ENCODE data around the gene RNF220. TPM values are rescaled to one million over a fixed set of nuclear protein-coding genes. Genes with fewer than 3 reads are reported as not detected.

Gene RNF220
- total RNA-seq, 2 experiments from 2014 or later = 72.3 to 78.3 TPM

DNA sequence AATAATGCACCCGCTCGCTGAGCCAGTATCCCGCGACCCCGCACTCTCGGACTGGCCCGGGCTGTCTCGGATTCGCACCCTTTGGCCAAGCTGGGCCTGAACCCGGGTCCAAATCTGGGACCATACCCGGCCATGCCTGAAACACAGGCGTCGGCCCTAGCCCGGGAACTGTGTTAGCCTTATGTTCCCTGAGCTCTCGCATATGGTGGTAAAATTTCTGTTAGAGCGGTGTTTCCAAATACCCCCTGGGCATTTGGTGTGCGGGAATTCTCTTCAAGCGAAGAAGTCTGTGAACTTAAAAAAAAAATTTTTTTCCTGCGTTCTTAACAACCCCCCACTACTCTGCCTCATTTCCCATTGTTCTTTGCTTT, 3.1 kb downstream of the RNF220 start:
- CTCF ChIA-PET = interaction anchor here (0.6 to 1.7 kb wide), 3 partner anchors 164 to 373 kb away, joined by 3 to 4 read pairs (median 3); no protein-coding TSS in a partner anchor
- POLR2A ChIA-PET = interaction anchor here (0.6 to 0.7 kb wide), 2 partner anchors 24 to 164 kb away, joined by 3 read pairs; no protein-coding TSS in a partner anchor
- DNase-seq (peak; percentile 11), ATAC-seq (no peak)
- Mint-ChIP-seq H3K36me3 (ENCODE audit: low read depth) (no peaks in the 10 kb centered on the region), H3K4me3 (no peak overlapping the region), H3K27ac (no peak overlapping the region), H3K27me3 (peaks cover 47% of the 10 kb centered on the region), H3K4me1 (peaks cover 34% of the 10 kb centered on the region), H3K9me3 (ENCODE audit: low read depth) (no peaks in the 10 kb centered on the region)
- intact Hi-C loops (cut with DNase I, micrococcal nuclease) = loop anchor here in 1 of 2 experiments (1.0 kb wide), 1 partner anchor 9 kb away; no protein-coding TSS in a partner anchor

DNA sequence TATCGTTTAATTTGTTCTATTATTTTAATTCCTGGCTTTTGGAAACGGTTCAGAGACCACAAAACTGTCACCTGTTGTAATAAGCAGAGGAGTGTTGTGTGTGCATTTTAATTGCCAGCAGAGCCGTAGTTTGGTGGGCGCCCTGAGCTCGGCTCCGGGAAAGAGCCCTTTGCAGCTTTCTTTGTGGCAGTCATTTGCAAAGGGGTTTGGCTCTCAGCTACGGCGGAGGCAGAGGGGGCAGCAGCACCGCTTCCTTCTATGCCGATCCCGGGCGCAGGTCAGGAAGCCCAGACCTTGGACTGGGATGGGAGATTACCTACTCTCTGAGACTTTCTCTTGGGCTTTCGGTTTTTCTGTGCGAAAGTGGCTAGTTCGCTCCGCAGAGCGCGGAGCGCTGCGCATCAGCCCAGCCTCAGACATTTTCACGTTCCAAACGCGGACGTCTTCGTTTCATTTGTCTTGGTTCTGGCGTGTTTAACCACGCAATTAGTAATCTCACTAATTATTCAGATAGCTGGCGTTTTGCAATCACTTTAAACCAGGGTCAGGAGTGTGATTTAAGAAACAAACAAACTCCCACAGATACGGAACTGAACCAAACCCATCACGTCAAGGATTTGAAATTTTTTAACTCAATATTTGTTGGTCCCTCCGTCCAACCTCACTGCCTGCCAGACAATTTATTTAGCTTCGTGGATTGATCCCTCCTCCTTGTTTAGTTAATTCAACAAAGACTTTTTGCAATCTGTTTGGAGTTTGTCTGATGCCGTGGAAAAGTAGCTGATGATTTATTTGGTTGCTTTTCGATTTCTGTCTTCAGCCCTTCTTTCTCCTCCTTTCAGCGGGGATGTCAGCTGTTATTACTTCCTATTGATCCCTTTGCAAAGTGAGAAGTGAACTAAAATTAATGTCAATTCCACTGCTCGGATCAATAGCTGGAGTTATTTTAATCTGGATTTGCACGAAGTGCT, 3.9 kb downstream of the RNF220 start:
- no peak for ATAC-seq
- Mint-ChIP-seq H3K4me1 (peaks cover 34% of the 10 kb centered on the region), H3K27me3 (peaks cover 46% of the 10 kb centered on the region), H3K36me3 (ENCODE audit: low read depth) (no peaks in the 10 kb centered on the region), H3K27ac (no peak overlapping the region), H3K9me3 (ENCODE audit: low read depth) (no peaks in the 10 kb centered on the region), H3K4me3 (peak overlapping the region; percentile 3)
- CTCF ChIA-PET = interaction anchor here (0.6 to 1.7 kb wide), 9 partner anchors 31 to 688 kb away, joined by 3 to 6 read pairs (median 4); no protein-coding TSS in a partner anchor
- peak; percentile 31 for DNase-seq
- intact Hi-C loops (cut with DNase I, micrococcal nuclease) = loop anchor here in 1 of 2 experiments (1.0 kb wide), 1 partner anchor 8 kb away; no protein-coding TSS in a partner anchor
- POLR2A ChIA-PET = no interaction called here

GRCh38 chr1:44409757-44410156, 4.7 kb downstream of the RNF220 start:
- Mint-ChIP-seq H3K36me3 (ENCODE audit: low read depth) (no peaks in the 10 kb centered on the region), H3K27ac (no peak overlapping the region), H3K4me1 (peaks cover 34% of the 10 kb centered on the region), H3K9me3 (ENCODE audit: low read depth) (no peaks in the 10 kb centered on the region), H3K4me3 (no peak overlapping the region), H3K27me3 (peaks cover 40% of the 10 kb centered on the region)
- POLR2A ChIA-PET = no interaction called here
- no peak for ATAC-seq
- DNase-seq = no peak
- intact Hi-C loops (cut with DNase I, micrococcal nuclease) = no loop called here
- CTCF ChIA-PET = interaction anchor here (0.6 to 1.1 kb wide), 5 partner anchors 31 to 689 kb away, joined by 3 to 6 read pairs (median 4); no protein-coding TSS in a partner anchor

DNA sequence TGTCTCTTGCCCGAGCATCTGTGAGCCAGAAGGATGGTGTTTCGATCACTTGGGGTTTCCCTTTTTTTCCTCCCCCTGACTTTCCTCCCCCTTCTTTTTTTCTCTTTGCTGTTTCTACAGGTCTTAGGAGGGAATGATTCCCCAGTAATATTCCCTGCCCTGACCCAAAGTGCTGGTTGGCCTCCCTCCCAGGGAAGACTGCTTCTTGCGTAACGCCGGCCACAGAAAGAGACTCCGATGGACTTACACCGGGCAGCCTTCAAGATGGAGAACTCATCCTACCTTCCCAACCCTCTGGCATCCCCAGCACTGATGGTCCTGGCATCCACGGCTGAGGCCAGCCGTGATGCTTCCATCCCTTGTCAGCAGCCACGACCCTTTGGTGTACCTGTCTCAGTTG, 6.8 kb downstream of the RNF220 start:
- no peak overlapping the region for H3K4me3 Mint-ChIP-seq
- no peaks in the 10 kb centered on the region for H3K9me3 Mint-ChIP-seq (ENCODE audit: low read depth)
- intact Hi-C loops (cut with DNase I, micrococcal nuclease) = no loop called here
- H3K27me3 Mint-ChIP-seq = peaks cover 41% of the 10 kb centered on the region
- H3K27ac Mint-ChIP-seq = no peak overlapping the region
- no peak for ATAC-seq
- H3K4me1 Mint-ChIP-seq = peaks cover 19% of the 10 kb centered on the region
- no peaks in the 10 kb centered on the region for H3K36me3 Mint-ChIP-seq (ENCODE audit: low read depth)
- ChIA-PET POLR2A (no interaction called here), CTCF (interaction anchor here (0.5 kb wide), 1 partner anchor 74 kb away, joined by 3 read pairs; no protein-coding TSS in a partner anchor)
- DNase-seq = no peak

- Mint-ChIP-seq H3K9me3 (ENCODE audit: low read depth) (no peaks in the 10 kb centered on the region), H3K27me3 (peaks cover 43% of the 10 kb centered on the region), H3K27ac (no peak overlapping the region), H3K4me3 (no peak overlapping the region), H3K4me1 (peaks cover 16% of the 10 kb centered on the region), H3K36me3 (ENCODE audit: low read depth) (no peaks in the 10 kb centered on the region)
- no peak for ATAC-seq
- POLR2A ChIA-PET = no interaction called here
- intact Hi-C loops (cut with DNase I, micrococcal nuclease) = no loop called here
- DNase-seq = no peak
- CTCF ChIA-PET = interaction anchor here (1.3 kb wide), 1 partner anchor 182 kb away, joined by 4 read pairs; no protein-coding TSS in a partner anchor
Observed at GRCh38 chr1:44412601-44413000, 7.5 kb downstream of the RNF220 start.

DNA sequence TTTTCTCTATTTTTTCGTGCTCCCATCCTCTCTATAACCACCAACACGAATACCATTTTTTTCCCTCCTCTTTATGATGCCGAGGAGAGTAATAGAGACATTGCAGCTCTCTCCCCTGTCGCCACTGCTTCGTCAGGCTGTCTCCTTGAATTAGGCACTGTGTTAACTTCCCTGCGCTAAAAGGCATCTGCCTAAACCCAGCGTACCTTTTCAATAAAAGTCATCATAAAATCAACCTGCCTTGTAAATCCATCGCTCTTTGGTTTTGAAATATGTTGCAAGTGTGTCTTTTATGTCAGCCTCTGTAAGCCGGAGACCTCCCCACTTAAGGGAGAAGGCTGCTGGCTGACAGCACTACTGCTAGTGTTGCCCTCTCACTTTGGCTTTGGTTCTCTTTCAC, 8.7 kb downstream of the RNF220 start:
- CTCF ChIA-PET = interaction anchor here (1.3 kb wide), 1 partner anchor 181 kb away, joined by 4 read pairs; no protein-coding TSS in a partner anchor
- DNase-seq (no peak), ATAC-seq (no peak)
- no peak overlapping the region for H3K27ac Mint-ChIP-seq
- H3K9me3 Mint-ChIP-seq (ENCODE audit: low read depth) = no peaks in the 10 kb centered on the region
- H3K27me3 Mint-ChIP-seq = peaks cover 37% of the 10 kb centered on the region
- no peaks in the 10 kb centered on the region for H3K36me3 Mint-ChIP-seq (ENCODE audit: low read depth)
- intact Hi-C loops (cut with DNase I, micrococcal nuclease) = no loop called here
- H3K4me3 Mint-ChIP-seq = no peak overlapping the region
- POLR2A ChIA-PET = no interaction called here
- peaks cover 7% of the 10 kb centered on the region for H3K4me1 Mint-ChIP-seq

- DNase-seq = no peak
- intact Hi-C loops (cut with DNase I, micrococcal nuclease) = no loop called here
- Mint-ChIP-seq H3K27me3 (peaks cover 35% of the 10 kb centered on the region), H3K9me3 (ENCODE audit: low read depth) (no peaks in the 10 kb centered on the region), H3K27ac (no peak overlapping the region), H3K36me3 (ENCODE audit: low read depth) (no peaks in the 10 kb centered on the region), H3K4me3 (no peak overlapping the region), H3K4me1 (no peaks in the 10 kb centered on the region)
- ChIA-PET CTCF (no interaction called here), POLR2A (no interaction called here)
- ATAC-seq = no peak
Observed at GRCh38 chr1:44415013-44415412, 10.0 kb downstream of the RNF220 start.

DNA sequence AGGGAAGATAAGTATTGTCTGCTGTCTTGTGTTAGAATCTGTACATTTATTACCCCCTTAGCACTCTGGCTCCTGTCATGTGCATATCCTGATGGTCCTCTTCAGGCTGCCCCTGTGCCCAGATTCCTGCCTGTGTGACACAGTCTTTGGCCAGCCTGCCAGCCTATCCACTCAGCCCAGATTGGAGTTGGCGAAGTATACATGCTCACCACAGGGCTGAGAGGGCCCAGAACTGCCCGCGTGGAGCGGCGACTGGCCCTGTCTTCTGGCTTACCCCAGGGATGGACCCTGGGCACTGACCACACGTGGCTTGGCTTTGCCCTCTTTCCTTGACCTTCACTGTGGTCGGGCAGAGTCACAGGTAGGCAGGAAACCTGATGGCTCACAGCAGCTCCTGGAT, 11.4 kb downstream of the RNF220 start:
- no peaks in the 10 kb centered on the region for H3K9me3 Mint-ChIP-seq (ENCODE audit: low read depth)
- ChIA-PET POLR2A (no interaction called here), CTCF (no interaction called here)
- peaks cover 47% of the 10 kb centered on the region for H3K27me3 Mint-ChIP-seq
- intact Hi-C loops (cut with DNase I, micrococcal nuclease) = no loop called here
- no peaks in the 10 kb centered on the region for H3K4me1 Mint-ChIP-seq
- H3K27ac Mint-ChIP-seq = no peak overlapping the region
- no peak for ATAC-seq
- no peaks in the 10 kb centered on the region for H3K36me3 Mint-ChIP-seq (ENCODE audit: low read depth)
- no peak for DNase-seq
- no peak overlapping the region for H3K4me3 Mint-ChIP-seq

DNA sequence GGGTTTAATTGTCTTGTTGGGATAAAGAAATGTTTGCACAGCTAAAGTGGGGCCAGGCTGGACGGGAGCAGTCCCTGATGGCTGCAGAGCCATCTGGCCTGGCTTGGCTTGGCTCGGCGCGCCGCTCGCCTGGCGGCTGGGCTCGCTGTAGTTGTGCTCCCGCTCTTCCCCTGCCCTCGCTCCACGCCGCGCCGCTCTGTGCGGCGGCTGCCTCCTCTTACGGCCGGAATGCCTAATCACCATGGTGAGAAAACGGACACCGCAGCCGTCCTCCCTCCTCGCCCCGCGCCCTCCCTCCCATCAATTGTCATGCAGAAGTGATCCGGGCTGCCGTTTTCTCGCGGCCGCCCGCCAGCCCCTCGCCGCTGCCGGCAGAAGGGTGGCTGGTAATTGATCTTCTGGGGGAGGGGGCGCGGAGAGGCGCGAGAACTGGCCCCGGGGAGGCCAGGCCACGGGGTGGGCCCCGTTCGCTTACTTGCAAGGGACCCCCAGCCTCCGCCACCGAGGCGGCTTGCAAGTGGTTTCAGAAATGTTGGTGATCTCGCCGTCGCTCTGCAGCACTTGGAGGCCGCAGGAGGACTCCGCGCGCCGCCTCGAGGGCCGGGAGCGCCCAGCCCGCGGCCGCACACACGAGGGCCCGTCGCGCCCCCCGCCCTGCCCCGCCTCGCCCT, 12.4 kb downstream of the RNF220 start:
- ChIA-PET POLR2A (no interaction called here), CTCF (no interaction called here)
- ATAC-seq = no peak
- no peak overlapping the region for H3K27ac Mint-ChIP-seq
- intact Hi-C loops (cut with DNase I, micrococcal nuclease) = loop anchor here in 1 of 2 experiments (1.0 kb wide), 1 partner anchor 9 kb away; no protein-coding TSS in a partner anchor
- H3K36me3 Mint-ChIP-seq (ENCODE audit: low read depth) = no peaks in the 10 kb centered on the region
- H3K4me3 Mint-ChIP-seq = no peak overlapping the region
- H3K9me3 Mint-ChIP-seq (ENCODE audit: low read depth) = no peaks in the 10 kb centered on the region
- peaks cover 49% of the 10 kb centered on the region for H3K27me3 Mint-ChIP-seq
- peak; percentile 21 for DNase-seq
- H3K4me1 Mint-ChIP-seq = no peaks in the 10 kb centered on the region

GRCh38 chr1:44418022-44418673, 13.1 kb downstream of the RNF220 start:
- no peak for DNase-seq
- H3K27ac Mint-ChIP-seq = no peak overlapping the region
- ATAC-seq = no peak

DNA sequence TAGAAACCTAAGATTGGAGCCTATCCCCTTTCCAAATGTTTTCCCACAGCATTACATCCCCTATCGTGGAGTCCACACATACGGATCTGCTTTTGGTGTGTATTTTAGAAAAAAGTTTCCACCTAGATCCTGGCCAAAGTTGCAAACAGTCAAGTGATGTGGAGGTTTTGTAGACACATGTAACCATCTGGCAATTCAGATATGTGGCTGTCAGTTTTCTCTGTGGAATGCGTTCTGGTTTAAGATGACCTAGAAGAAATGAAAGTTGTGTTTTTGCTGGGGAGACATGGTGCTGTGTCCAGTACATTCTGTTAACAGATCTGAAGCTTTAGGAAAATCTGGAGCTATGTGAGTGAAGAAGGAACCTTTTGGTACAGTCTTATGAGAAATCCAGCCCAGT, 14.8 kb downstream of the RNF220 start:
- no peak for DNase-seq
- Mint-ChIP-seq H3K9me3 (ENCODE audit: low read depth) (no peaks in the 10 kb centered on the region), H3K4me3 (no peak overlapping the region), H3K4me1 (peaks cover 5% of the 10 kb centered on the region), H3K27me3 (peaks cover 52% of the 10 kb centered on the region), H3K36me3 (ENCODE audit: low read depth) (no peaks in the 10 kb centered on the region), H3K27ac (no peak overlapping the region)
- CTCF ChIA-PET = interaction anchor here (0.6 kb wide), 1 partner anchor 40 kb away, joined by 3 read pairs; no protein-coding TSS in a partner anchor
- no peak for ATAC-seq
- intact Hi-C loops (cut with DNase I, micrococcal nuclease) = no loop called here
- POLR2A ChIA-PET = no interaction called here

More at GRCh38 chr1:44418022-44418673, 13.1 kb downstream of the RNF220 start:
- intact Hi-C loops (cut with DNase I, micrococcal nuclease) = no loop called here
- CTCF ChIA-PET = no interaction called here
- Mint-ChIP-seq H3K27me3 (peaks cover 54% of the 10 kb centered on the region), H3K4me1 (no peaks in the 10 kb centered on the region), H3K36me3 (ENCODE audit: low read depth) (no peaks in the 10 kb centered on the region), H3K9me3 (ENCODE audit: low read depth) (no peaks in the 10 kb centered on the region), H3K4me3 (peak overlapping the region; percentile 4)
- POLR2A ChIA-PET = no interaction called here

Data from activated CD4-positive, alpha-beta T cell treated with anti-CD3 and anti-CD28 coated beads for 36 hours (primary cell).